A673 (cell line): ENCODE measurements around the gene NBAS. TPM values are rescaled to one million over a fixed set of nuclear protein-coding genes. Genes with fewer than 3 reads are reported as not detected.

ENCODE experiments used
- BruUV-seq: library from RNA; stranded (reverse); fragments of 400-500 nt; replicated peaks from 2 replicates; lab custom pipeline; 2021; lab: Mats Ljungman, UMichigan
- CTCF ChIA-PET: fragments of 300-600 bp; sonication (Branson Sonifier 250); formaldehyde crosslinking; loops from one replicate; lab custom pipeline; 2022; ENCODE audit warnings: antibody characterized with exemption; lab: Charles Lee
- POLR2A ChIA-PET: fragments of 300-600 bp; sonication (Branson Sonifier 250); formaldehyde crosslinking; loops from one replicate; lab custom pipeline; 2022; ENCODE audit warnings: antibody characterized with exemption; ENCODE audit not compliant: low non-redundant PET; lab: Charles Lee
- DNase-seq: peaks from one replicate; pipeline ENCODE4 v3.0.0-alpha.2; 2015; ENCODE audit warnings: low spot score
- H3K27ac ChIP-seq: fragments of 200-600 bp; sonication (generic); 2 replicates; pipeline ENCODE4 v1.5.1; 2016; ENCODE audit warnings: mixed run types, low read depth, mild to moderate bottlenecking, mixed read lengths, antibody characterized with exemption, low read length; ENCODE audit not compliant: poor library complexity, severe bottlenecking
- H3K27me3 ChIP-seq: fragments of 200-600 bp; sonication (generic); replicated peaks from 2 replicates; pipeline ENCODE4 v1.6.1; 2017; ENCODE audit warnings: mixed run types, low read depth, mild to moderate bottlenecking, mixed read lengths, antibody characterized with exemption, low read length; ENCODE audit not compliant: insufficient read depth, poor library complexity
- H3K36me3 ChIP-seq: fragments of 200-600 bp; sonication (generic); 2 replicates; pipeline ENCODE4 v1.6.1; 2016; ENCODE audit warnings: mixed run types, mild to moderate bottlenecking, mixed read lengths, antibody characterized with exemption, low read length; ENCODE audit not compliant: insufficient read depth, poor library complexity, severe bottlenecking
- H3K4me1 ChIP-seq: fragments of 200-600 bp; sonication (generic); 2 replicates; pipeline ENCODE4 v1.6.1; 2017; ENCODE audit warnings: mixed run types, mild to moderate bottlenecking, mixed read lengths, antibody characterized with exemption, low read length; ENCODE audit not compliant: insufficient read depth, poor library complexity, severe bottlenecking
- H3K4me3 ChIP-seq: fragments of 200-600 bp; sonication (generic); 2 replicates; pipeline ENCODE4 v1.5.1; 2016; ENCODE audit warnings: low read depth, mixed run types, mild to moderate bottlenecking, mixed read lengths, low read length; ENCODE audit not compliant: poor library complexity, severe bottlenecking
- H3K9me3 ChIP-seq: fragments of 200-600 bp; sonication (generic); 2 replicates; pipeline ENCODE4 v1.6.1; 2016; ENCODE audit warnings: mixed run types, low read depth, mild to moderate bottlenecking, mixed read lengths, antibody characterized with exemption, low read length; ENCODE audit not compliant: poor library complexity, severe bottlenecking
- EZH2 ChIP-seq: fragments of 200-600 bp; sonication (generic); IDR thresholded peaks from 2 replicates; pipeline ENCODE4 v1.6.1; 2017; ENCODE audit warnings: borderline replicate concordance, low read depth, mild to moderate bottlenecking, mixed read lengths, antibody characterized with exemption, low read length; ENCODE audit not compliant: poor library complexity, severe bottlenecking
- intact Hi-C: fragments of 100-400 bp; cut with micrococcal nuclease; formaldehyde crosslinking; loops from one replicate; pipeline ENCODE4 v1.10.0; 2022; ENCODE audit not compliant: unreplicated experiment
- total RNA-seq: library from RNA; stranded (reverse); gene quantifications from 2 replicates; pipeline ENCODE4 v1.2.3, GENCODE V29; 2021
- TF ChIP-seq, protein P1 (sequence below): fragments of 300-800, 200-600 bp; sonication (generic); conservative IDR thresholded peaks from 2 replicates; pipeline ENCODE4 v1.5.1; 2017; ENCODE audit warnings: low read depth, mild to moderate bottlenecking, antibody characterized with exemption, low read length, moderate library complexity, mixed read lengths

NBAS gene
- total RNA-seq, 1 experiment from 2014 or later: 38.7 TPM

DNA sequence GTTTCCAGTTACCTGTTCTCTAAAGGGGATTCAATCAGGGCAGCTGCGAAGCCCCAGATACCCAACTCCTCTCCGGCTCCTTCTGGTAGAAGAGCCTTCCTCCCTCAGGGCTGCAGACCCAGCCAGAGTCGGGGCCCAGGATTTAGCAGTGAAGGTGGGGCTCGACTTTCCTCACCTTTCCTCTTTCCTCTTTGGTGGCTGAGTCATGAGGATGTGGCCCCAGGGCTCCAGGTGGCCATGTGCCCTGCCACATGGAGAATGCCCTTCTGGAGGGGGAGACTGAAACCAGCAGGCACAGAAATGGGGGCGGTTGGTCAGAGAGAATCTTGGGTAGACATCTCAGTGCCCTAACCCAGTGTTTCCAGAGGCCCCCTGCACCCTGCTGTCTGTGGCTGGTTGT is 402.6 kb downstream of the NBAS start:
- H3K9me3 ChIP-seq: no peaks in the 10 kb centered on the region
- no peaks in the 10 kb centered on the region for H3K4me1 ChIP-seq
- H3K4me3 ChIP-seq: no peak overlapping the region
- H3K27ac ChIP-seq: no peak overlapping the region
- ChIA-PET CTCF (no interaction called here), POLR2A (no interaction called here)
- no peak for DNase-seq
- no peaks in the 10 kb centered on the region for H3K27me3 ChIP-seq
- intact Hi-C loops: loop anchor here (10.0 kb wide), 1 partner anchor 1964 kb away; no protein-coding TSS in a partner anchor
- TF ChIP-seq, protein P1, sequence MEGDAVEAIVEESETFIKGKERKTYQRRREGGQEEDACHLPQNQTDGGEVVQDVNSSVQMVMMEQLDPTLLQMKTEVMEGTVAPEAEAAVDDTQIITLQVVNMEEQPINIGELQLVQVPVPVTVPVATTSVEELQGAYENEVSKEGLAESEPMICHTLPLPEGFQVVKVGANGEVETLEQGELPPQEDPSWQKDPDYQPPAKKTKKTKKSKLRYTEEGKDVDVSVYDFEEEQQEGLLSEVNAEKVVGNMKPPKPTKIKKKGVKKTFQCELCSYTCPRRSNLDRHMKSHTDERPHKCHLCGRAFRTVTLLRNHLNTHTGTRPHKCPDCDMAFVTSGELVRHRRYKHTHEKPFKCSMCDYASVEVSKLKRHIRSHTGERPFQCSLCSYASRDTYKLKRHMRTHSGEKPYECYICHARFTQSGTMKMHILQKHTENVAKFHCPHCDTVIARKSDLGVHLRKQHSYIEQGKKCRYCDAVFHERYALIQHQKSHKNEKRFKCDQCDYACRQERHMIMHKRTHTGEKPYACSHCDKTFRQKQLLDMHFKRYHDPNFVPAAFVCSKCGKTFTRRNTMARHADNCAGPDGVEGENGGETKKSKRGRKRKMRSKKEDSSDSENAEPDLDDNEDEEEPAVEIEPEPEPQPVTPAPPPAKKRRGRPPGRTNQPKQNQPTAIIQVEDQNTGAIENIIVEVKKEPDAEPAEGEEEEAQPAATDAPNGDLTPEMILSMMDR: no peak
- TF ChIP-seq EZH2: no peak
- no peaks in the 10 kb centered on the region for H3K36me3 ChIP-seq
- no TSS peak for BruUV-seq

DNA sequence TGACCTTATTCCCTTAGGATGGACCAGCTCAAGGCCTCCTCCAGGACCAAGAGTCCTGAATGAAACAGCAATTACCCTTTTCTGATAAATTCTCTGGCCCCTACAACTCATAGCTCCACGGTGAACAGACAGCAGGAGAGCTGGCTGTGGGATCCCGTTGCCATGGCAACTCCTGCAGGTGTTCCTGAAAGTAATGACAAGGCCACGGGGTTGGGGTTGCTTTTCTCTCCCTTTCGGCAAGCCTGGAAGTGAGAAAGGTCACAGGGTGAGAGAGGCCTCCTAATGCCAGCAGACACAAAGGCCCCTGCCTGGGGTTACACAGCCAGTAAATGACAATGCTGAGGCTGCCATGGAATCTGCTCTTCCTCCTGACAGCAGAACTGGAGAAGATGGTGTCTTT is 403.0 kb downstream of the NBAS start:
- no peak for DNase-seq
- no TSS peak for BruUV-seq
- CTCF ChIA-PET: no interaction called here

DNA sequence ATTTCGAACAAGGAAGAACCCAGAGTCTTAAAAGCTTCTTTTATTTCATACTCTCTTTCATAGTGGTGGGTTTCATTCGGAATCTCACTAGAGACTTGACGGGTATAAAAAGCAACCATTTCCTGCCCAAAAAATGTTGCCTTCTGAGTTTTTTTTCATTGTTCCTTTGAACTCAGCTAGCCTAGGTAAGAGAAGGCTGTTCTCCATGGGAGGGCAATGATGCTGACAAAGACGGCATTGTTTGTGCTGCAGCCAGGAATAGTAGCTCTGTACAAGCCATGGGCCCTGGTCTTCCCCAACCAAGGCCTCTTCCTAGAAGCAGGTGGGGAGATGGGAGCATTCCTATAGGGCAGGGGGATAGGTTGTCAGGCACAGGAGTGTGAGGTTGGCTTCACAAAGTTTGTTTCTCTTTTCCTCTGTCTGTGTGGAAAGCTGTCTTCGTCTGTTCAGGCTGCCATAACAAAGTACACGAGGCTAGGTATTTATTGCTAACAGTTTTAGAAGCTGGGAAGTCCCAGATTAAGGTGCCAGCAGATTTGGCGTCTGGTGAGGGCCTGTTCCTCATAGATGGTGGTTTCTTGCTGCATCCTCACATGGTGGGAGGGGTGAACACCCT is 405.1 kb downstream of the NBAS start:
- Histone ChIP-seq H3K4me3 (no peak overlapping the region), H3K27me3 (no peaks in the 10 kb centered on the region), H3K9me3 (no peaks in the 10 kb centered on the region), H3K27ac (no peak overlapping the region), H3K36me3 (no peaks in the 10 kb centered on the region), H3K4me1 (no peaks in the 10 kb centered on the region)
- ChIA-PET POLR2A (no interaction called here), CTCF (no interaction called here)
- no TSS peak for BruUV-seq
- intact Hi-C loops: loop anchor here (10.0 kb wide), 1 partner anchor 1961 kb away; no protein-coding TSS in a partner anchor
- no peak for DNase-seq
- no peak for TF ChIP-seq EZH2
- TF ChIP-seq, protein P1: no peak

More for the DNA sequence above, 403.0 kb downstream of the NBAS start:
- TF ChIP-seq EZH2: no peak
- TF ChIP-seq, protein P1: no peak
- Histone ChIP-seq H3K27me3 (no peaks in the 10 kb centered on the region), H3K36me3 (no peaks in the 10 kb centered on the region), H3K4me1 (no peaks in the 10 kb centered on the region), H3K9me3 (no peaks in the 10 kb centered on the region), H3K27ac (no peak overlapping the region), H3K4me3 (no peak overlapping the region)
- intact Hi-C loops: loop anchor here (10.0 kb wide), 1 partner anchor 1963 kb away; no protein-coding TSS in a partner anchor
- POLR2A ChIA-PET: no interaction called here
